ENCODE results near the gene TM4SF1. TPM values are rescaled to one million over a fixed set of nuclear protein-coding genes. Genes with fewer than 3 reads are reported as not detected.

The TM4SF1 gene
- 155 and 173 TPM in 2 replicates for total RNA-seq

GRCh38 chr3:149377408-149378364 lies at the start of gene TM4SF1:
Gene TM4SF1, minus strand, starts transcription at chr3:149377649. Its CDS starts 102 bp downstream, at chr3:149377547.

DNA sequence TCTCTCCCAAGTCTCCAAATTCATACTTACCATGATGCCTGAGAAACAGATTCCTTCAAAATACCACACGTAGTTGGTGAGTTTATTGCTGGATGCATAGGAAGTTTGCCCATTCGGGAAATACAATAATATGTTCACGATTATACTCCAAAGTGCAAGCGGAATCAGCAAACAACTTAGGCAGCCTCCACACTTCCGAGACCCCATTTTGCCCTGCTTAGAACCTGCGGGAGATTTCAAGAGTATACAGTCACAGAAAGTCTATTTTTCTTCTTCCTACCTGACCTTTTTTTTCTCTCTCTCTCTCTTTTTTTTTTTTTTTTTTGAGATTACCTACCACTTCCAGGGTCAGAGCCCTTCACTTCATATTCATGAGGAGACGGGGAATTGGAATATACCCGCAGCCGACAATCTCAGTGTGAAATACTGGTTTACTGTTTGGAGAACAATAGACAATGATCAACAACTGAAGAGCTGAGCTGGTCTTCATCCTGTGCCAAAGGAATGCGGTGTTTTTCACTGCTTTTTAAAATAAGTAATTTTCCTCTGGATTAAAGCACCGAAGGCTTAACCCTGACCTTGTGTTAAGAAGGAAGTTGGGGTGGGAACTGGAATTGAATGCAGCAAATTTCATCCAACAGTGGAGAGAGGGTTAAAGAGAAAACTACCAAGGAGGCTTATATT lies 44.1 kb downstream of the TM4SF1 start, which contains the start of gene TM4SF18:
Gene TM4SF18 (minus strand): TSS at position 461 of the 684 bp plus-strand sequence. CDS start 254 bp downstream, at position 207.

Other genes starting within 250 kb of the TM4SF1 start
- gene HPS3, start 248.0 kb downstream of the TM4SF1 start, total RNA-seq = 28.8 and 31.8 TPM in 2 replicates
- under 0.01 and 0.17 TPM in 2 replicates for gene CP, start 155.8 kb downstream of the TM4SF1 start, total RNA-seq
- under 0.01 TPM in 1 of 2 replicates, not detected in the other for gene TM4SF18, start 44.0 kb downstream of the TM4SF1 start, total RNA-seq
- gene TM4SF4, start 97.0 kb upstream of the TM4SF1 start, total RNA-seq = under 0.01 TPM in 1 of 2 replicates, not detected in the other